Stimulated activated CD4-positive, alpha-beta T cell treated with anti-CD3 and anti-CD28 coated beads, Interleukin-15, amount 100 ng/mL, for 48 hours (primary cell): Measurements from ENCODE around the gene FBN3.

Source experiments
- DNase-seq, 2 donors: peaks; one replicate each; pipeline ENCODE4 v3.0.0-alpha.2; 2020; ENCODE audit warnings: low read depth in 2 of 2

The FBN3 gene

DNA sequence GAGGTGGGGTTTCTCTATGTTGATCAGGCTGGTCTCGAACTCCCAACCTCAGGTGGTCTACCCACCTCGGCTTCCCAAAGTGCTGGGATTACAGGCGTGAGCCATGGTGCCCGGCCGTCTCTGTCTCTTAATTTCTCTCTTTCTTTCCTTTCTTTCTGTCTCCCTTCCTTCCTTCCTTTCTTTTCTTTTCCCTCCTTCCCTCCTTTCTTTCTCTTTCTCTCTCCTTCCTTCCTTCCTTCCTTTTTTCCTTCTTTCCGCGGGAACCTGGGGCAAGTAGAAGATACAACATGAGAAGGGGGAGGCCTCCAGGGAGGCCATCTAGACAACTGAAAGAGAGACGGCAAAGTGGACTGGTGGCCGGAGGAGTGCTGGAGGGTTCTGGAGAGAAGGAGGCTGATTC, 128.7 kb downstream of the FBN3 start:
- no peak for DNase-seq

GRCh38 chr19:8017808-8018207, 131.6 kb downstream of the FBN3 start:
- no peak for DNase-seq
